T follicular helper cell (primary cell): ENCODE data around the gene PCNX3.

Experiments
- DNase-seq: peaks from one replicate; pipeline ENCODE4 v3.0.0-alpha.2; 2020; ENCODE audit warnings: low read depth

The PCNX3 gene

DNA sequence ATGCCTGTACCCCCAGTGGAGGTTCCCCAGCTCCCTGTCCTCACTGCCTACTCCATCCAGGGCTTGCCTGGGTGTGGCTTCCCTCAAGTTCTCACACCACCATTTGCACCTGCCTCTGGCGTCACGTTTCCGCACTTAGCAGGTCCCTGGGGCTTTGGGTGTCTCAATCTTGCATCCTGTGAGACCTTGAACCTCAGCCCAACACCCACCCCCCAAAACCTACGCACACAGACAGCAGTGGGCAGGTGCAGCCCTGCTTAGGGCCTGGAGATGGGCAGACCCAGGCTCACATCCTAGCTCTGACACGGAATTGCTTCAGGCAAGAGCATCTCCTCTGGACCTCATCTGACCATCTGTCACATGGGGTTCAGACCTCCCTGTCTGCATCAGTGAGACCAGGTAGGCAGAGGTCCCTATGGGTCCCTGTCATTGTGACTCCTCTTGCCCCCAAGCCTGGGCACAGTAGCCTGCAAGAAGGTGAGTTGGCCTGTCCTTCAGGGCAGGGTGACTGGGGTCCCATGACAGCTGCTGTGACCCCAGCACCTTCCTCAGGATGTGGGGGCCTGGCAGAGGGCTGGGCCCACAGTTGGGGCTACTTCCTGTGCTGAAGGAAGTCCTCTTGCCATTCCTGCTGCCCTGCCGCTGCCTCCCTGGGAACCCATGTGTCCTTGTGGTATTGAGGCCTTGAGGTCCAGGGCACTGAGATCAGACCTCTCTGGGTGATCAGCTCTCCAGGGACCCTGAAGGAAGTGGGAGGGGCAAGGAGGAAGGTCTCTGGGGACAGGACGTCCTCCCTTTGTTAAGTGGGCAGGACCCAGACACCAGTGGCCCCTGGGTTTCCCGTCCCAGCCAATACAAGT lies 24.3 kb downstream of the PCNX3 start:
- DNase-seq: peak; percentile 78

DNA sequence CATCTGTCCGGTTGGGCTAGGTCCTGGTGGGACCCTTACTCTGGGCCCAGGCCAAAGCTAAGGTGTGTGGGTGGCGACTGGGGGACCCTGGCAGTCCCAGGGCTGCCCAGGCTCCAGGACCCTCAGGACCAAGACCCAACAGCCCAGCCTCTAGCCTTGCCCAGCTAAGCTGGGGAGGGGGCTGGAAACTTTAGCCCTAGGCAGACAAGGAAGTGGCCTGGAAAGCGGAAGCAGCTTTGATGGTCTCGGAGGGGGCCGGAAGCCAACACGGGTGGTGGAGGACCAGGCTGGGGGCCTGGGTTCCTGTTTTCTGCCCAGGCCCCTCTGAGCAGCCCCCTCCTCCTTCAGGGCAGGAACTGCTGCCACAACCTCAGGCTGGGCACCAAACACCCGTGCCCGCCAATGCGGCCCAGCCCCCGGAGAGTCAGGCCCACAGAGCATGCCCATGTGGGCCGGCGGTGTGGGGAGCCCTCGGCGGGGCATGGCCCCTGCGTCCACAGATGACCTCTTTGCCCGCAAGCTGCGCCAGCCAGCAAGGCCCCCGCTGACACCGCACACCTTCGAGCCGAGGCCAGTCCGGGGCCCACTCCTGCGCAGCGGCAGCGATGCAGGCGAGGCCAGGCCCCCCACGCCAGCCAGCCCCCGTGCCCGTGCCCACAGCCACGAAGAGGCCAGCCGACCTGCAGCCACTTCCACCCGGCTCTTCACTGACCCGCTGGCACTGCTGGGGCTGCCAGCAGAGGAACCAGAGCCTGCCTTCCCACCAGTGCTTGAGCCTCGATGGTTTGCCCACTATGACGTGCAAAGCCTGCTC lies 25.1 kb downstream of the PCNX3 start:
- DNase-seq: no peak

DNA sequence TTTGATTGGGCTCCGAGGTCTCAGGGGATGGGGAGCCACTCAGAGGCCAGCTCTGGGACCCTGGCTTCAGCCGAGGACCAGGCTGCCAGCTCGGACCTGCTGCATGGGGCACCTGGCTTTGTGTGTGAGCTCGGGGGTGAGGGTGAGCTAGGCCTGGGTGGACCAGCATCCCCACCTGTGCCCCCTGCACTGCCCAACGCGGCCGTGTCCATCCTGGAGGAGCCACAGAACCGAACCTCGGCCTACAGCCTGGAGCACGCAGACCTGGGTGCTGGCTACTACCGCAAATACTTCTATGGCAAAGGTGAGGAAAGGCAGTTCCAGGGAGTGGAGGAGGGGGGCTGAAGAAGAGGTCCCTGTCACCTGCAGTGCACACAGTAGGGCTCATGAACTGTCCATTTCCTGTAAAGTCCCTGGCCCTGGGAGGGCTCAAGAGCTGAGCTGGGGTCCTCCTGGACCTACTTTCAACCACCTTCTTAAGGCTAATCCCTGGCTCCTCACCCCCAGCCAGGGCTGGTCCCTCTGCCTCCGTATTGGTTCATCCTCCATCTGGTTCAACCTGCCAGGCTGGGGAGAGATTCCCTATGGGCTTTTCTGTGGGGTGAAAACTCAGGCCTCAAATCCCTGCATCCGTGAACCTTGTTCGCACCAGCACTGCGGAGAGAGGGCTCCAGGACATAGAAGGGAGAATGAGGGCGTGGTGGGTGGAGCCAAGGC lies 25.9 kb downstream of the PCNX3 start:
- no peak for DNase-seq

DNA sequence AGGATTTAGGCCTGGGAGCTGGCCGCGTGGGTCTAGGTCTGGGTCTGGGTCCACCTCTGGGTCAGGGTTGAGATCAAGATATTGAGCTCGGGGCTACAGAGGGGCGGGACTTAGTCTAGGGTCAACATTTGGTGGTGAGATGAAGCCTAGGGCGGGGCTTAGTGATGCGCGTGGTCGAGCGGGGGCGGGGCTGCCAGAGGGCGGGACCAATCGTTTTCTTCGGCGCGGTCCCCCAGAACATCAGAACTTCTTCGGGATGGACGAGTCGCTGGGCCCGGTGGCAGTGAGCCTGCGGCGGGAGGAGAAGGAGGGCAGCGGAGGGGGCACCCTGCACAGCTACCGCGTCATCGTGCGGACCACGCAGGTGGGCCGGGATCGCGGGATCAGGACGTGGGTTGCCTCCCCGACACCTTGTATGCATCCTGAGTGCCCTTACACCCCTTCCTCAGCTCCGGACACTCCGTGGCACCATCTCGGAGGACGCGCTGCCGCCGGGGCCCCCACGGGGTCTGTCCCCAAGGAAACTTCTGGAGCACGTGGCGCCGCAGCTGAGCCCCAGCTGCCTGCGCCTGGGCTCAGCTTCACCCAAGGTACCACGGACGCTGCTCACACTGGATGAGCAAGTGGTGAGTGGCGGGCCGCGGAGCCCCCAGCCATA lies 26.6 kb downstream of the PCNX3 start:
- no peak for DNase-seq

DNA sequence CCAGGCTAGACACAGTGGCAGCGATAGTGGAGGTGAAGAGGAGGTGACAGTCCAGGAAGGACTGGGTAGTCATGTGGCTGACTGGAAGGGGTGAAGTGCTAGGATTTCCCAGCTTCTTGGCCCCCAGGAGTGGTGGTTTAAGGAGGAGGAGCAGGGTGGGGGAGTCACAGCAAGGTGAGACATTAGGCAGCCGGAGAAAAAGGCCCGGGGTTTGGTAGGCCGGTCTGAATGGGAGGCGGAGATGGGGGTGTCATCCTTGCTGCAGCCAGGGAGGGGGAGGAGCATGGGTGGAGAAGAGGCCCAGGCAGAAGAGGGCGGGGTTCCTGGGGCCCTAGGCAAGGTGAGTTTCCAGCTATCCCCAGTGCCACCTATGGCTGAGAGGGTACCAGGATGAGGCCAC lies 28.4 kb downstream of the PCNX3 start:
- DNase-seq: no peak

DNA sequence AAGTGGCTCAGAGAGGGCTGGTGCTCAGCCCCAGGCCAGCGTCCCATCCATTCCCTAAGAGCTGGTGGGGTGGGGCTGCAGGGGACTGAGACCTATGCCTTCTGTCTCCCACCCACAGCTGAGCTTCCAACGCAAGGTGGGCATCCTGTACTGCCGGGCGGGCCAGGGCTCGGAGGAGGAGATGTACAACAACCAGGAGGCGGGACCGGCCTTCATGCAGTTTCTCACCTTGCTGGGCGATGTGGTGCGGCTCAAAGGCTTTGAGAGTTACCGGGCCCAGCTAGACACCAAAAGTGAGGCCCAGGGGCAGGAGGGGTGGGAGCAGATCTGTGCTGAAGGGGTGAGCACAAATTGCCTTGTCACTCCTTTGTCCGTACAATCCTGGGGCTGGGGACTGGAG lies 29.3 kb downstream of the PCNX3 start:
- DNase-seq: no peak

DNA sequence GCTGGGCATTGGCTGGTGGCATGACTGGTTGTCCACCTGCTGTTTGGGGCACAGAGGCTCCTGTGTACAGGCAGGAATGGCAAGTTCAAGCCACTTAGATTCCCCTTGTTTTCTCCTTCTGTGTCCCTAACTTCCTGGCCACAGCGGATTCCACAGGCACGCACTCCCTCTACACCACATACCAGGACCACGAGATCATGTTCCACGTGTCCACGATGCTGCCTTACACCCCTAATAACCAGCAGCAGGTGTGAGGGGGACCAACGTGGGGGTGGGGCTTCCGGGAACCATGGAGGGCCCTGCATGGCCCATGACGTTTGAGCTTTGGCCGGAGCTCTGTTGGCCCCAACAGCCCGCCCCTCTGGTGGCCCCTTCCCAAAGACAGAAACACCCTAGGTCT lies 30.1 kb downstream of the PCNX3 start:
- DNase-seq: no peak

DNA sequence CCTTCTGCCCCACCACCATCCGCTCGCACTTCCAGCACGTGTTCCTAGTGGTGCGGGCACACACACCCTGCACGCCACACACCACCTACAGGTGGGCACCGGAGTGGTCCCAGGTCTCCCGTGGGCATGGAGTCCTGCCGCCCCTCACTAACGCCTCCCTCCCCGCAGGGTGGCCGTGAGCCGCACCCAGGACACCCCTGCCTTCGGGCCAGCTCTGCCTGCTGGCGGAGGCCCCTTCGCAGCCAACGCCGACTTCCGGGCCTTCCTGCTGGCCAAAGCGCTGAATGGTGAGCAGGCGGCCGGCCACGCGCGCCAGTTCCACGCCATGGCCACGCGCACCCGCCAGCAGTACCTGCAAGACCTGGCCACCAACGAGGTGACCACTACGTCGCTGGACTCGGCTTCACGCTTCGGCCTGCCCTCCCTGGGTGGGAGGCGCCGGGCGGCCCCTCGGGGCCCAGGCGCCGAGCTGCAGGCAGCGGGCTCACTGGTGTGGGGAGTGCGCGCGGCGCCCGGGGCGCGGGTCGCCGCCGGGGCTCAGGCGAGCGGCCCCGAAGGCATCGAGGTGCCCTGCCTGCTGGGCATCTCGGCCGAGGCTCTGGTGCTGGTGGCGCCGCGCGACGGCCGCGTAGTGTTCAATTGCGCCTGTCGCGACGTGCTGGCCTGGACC lies 30.8 kb downstream of the PCNX3 start:
- DNase-seq: no peak

DNA sequence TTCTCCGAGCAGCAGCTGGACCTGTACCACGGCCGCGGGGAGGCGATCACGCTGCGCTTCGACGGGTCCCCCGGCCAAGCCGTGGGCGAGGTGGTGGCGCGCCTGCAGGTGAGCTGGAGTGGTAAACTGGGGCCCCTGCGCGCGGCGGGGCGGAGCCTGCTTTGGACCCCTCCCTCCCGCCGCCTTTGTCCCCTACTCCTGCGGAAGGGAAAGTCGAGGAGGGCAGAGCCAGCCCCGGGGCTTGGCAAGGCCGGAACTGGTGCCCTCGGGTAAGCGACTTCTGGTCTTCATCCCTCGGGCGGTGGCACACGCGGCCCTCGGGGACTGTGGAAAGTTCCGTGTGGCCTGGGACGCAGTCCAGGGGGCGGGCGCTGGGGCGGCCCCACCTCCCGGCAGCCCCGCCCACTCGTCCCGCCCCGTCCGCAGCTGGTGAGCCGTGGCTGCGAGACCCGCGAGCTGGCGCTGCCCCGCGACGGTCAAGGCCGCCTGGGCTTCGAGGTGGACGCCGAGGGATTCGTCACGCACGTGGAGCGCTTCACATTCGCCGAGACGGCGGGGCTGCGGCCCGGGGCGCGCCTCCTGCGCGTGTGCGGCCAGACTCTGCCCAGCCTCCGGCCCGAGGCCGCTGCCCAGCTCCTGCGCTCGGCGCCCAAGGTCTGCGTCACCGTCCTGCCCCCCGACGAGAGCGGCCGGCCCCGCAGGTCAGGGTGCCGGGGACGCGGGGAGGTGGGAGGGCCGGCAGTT lies 31.6 kb downstream of the PCNX3 start:
- no peak for DNase-seq

DNA sequence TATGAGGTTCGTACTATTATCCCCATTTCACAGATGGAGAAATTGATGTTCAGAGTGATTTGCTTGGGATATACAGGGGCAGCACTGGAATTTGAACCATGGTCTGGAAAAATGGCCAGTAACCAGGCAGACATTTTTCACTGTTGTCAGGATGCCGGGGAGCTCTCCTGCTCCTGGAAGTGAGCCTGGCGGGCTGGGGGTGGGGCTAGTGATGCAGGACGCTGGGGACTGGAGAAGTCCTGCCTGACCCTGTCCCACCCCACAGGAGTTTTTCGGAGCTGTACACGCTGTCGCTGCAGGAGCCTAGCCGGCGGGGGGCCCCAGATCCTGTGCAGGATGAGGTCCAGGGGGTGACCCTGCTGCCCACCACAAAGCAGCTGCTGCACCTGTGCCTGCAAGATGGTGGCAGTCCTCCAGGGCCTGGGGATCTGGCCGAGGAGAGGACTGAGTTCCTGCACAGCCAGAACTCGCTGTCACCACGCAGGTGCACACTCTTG lies 33.5 kb downstream of the PCNX3 start:
- no peak for DNase-seq

DNA sequence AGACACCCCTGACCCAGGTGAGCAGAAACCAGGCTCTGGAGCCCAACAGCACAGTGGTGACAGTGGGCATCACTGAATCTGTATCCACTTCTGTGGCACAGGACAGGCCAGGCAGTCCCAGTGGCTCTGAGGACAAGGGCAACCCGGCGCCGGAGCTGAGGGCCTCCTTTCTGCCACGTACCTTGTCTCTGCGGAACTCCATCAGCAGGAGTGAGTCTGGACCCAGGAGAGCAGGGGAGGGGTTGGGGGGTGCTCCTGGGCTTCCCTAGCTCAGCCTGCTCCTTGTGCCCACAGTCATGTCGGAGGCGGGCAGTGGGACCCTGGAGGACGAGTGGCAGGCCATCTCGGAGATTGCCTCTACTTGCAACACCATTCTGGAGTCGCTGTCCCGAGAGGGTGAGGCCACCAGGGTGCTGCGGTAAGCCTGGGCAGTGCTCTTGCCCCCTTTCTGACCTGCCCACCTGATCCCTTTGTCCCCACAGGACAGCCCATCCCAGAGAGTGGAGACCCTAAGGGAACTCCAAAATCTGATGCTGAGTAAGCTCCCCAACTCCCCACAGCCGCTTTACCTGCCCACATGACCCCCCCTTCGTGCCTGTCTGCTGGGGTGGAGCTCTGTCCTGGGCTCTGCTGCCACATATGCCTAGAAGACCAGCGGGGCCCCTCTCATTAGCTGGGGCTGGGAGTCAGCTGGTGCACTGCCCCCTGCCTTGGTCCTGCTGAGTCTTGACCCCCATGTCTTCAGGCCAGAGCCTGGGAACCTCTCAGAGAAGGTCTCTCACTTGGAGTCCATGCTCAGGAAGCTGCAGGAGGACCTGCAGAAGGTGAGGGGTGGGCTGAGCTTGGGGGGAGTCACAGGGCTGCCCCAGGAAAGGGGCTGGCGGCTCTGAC lies 34.3 kb downstream of the PCNX3 start:
- no peak for DNase-seq

DNA sequence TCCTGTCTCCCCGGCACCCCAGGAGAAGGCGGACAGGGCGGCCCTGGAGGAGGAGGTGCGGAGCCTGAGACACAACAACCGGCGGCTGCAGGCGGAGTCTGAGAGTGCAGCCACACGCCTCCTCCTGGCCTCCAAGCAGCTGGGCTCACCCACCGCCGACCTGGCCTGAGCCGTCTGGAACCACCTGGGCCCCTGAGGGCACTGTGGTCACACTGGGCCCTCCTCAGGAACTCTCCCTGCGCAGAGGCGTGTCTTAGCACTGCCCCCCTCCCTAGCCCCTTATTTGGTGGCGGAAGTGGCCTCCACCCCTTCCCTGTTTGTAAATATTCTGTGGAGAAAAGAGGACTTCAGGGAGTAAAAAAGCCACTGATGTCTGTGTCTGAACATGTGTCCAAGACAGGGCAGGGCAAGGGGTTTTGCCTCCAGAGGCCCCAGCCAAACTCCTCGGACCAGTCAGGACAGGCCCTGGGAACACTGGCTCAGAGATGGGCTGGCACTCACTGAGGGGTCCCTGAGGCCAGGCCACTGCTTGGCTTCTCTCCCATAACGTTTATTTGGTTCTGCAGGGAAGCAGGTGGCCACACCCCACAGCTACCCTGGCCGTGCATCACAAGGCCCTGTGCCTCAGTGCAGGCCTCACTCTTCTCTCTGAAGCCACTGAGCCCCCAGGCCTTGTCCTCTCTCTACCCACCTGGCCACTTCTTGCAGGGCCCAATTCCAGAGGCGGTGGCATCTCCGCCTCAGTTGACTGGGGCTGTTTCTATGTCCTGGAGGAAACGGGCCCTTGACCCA lies 35.2 kb downstream of the PCNX3 start:
- DNase-seq: no peak

DNA sequence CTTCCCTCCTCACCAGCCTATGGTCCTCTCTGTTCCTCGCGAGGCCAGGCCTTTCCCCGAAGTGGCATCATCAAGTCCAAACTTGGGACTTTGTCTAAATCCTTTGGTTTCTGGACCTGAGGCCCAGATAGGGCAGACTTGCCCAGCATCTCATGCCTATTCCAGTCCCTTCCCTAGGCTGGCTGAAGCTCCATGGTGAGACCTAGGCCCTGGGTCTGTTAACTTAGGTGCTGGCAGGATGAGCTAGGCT lies 35.7 kb downstream of the PCNX3 start:
- DNase-seq: no peak

DNA sequence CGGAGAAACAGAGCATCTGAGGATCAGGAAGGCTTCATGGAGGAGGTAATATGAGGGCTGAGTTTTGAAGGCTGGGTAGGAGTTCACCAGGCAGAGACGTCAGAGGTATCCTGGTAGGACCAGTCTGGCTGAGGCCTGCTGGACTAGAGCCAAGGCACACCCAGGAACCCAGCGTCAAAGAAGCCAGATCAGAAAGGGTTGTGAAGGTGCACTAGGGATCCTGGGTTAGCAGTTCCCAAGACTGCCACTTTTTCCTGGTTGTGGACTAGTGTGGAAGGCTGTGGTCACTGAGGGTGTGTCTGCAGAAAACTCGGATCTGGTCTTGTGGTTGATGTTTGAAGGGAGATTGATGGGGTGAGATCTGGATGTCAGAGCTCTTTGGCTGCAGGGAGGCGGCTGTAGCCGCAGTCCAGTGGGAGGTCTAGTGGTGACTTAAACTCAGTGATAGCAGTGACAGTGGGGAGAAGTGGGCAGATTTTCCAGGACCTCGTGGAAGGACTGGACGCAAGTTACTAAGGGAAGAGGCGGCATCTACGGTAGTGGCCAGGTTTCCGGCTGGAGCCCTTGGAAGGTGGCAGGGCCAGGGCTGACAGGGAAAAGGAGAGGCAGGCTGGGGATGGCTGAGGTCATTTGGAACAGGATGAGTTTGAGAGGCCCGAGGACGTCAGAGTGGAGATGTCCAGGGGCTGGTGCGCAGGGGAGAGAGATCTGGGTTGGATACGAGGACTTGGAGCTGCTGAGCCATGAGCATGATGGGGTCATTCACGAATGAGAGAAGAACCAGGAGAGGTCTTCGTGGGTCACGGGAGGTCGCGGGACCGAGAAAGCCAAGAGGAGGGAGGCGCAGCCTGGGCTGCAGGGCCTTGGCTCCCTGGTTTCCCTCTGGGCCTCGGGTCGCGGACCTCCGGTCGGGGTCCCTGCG lies 36.3 kb downstream of the PCNX3 start:
- no peak for DNase-seq

DNA sequence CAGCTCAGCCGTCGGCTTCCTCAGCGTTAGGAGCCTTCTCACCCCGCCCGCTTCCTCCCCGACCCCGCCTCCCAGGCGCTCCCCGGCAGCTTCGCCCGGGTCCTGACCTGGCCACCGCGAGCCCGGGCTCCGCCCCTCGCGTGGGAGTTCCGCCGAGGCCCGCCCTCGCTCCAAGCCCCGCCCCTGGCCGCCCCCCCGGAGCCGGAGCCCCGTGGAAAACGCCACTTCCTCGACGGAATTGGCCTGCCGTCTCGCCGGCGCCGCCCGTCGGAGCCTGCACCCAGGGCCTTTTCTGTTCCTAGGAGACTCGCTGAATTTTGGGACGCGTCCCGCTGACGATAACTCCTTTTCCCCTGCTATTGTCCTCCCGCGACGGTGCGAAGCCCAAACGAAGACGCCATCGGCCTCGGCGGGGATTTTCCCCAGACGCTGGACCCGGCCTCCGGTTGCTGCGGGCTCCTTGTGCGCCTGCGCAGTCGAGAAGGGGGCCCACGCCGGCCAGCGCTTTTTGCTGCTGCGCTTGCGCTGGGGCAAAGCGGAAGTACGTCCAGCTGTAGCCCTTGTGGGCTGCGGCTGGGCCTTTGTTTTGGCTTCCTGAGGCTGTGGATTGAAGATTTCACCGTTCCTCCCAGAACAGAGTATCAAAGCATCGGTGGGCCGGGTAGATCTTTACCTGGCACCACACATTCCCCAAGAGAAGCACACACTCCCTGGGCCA lies 37.1 kb downstream of the PCNX3 start:
- DNase-seq: peak; percentile 91

DNA sequence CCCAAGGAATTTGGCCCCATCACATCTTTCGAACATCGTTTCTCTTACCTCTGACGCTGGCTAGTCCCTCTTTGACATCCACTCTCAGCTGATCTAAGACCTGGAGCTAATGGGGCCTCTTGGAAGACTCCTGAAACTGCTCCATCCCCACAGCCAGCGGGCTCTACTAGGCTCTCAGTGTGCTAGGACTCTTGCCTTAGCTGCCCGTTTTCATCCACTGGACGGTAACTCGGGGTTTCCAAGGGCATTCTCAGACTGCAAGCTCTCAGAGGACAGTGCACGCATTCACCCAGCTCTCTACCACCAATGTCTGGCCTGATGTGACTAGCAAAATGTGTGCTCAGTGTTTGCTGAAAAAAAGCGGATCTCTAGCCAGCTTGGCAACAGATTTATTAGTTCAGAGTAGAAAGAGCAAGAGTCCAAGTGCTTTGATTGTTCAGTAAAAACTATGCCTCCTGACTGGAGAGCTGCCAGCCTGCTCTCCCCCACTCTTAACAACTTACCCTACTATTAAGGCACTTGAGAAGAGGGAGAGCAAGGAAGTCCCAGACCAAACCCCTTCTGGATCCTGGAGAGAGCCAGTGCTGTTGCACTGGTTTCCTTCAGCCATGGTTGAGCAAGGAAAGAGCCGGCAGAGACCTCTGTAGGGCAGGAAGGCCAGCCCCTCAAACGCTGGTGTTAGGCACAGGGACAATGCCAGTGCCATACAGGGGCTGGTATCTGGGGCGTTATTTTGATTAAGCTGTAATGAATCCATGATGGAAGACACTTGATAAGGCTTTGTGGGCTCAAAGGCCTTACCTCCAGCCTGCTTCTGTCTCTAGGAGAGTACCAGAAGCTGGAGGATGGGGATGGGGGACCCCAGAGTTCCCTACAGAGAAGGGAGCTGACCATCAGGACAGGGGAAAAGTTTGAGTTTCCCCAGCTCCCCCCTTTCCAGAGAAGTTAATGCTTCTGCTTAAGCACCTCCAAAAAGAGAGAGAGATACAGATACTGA lies 38.0 kb downstream of the PCNX3 start:
- DNase-seq: no peak
